Globus pallidus (tissue), 1 donor: ENCODE data around the gene VMAC.

Experiments
- DNase-seq: peaks from one replicate; pipeline ENCODE4 v3.0.0-alpha.2; 2015; ENCODE audit warnings: low spot score

Gene VMAC

GRCh38 chr19:5929179-5929578, 24.5 kb downstream of the VMAC start:
- DNase-seq, result no peak

GRCh38 chr19:5929625-5930024, 25.0 kb downstream of the VMAC start:
- no peak for DNase-seq

- DNase-seq, result no peak
Observed at GRCh38 chr19:5931251-5931650, 26.6 kb downstream of the VMAC start.

GRCh38 chr19:5932146-5932545, 27.5 kb downstream of the VMAC start:
- DNase-seq, result no peak

GRCh38 chr19:5932609-5933262, 28.1 kb downstream of the VMAC start:
- no peak for DNase-seq

GRCh38 chr19:5933391-5934068, 28.9 kb downstream of the VMAC start:
- no peak for DNase-seq

- no peak for DNase-seq
Observed at GRCh38 chr19:5934069-5934401, 29.4 kb downstream of the VMAC start.

- DNase-seq, result no peak
Observed at GRCh38 chr19:5934774-5935472, 30.3 kb downstream of the VMAC start.

GRCh38 chr19:5935473-5936291, 31.0 kb downstream of the VMAC start:
- no peak for DNase-seq

- DNase-seq, result no peak
Observed at GRCh38 chr19:5936292-5936592, 31.6 kb downstream of the VMAC start.

GRCh38 chr19:5937550-5937949, 32.9 kb downstream of the VMAC start:
- DNase-seq, result no peak

- DNase-seq, result no peak
Observed at GRCh38 chr19:5940260-5941208, 35.9 kb downstream of the VMAC start.

- no peak for DNase-seq
Observed at GRCh38 chr19:5941673-5942072, 37.0 kb downstream of the VMAC start.

- no peak for DNase-seq
Observed at GRCh38 chr19:5943045-5943444, 38.4 kb downstream of the VMAC start.

GRCh38 chr19:5943623-5944022, 39.0 kb downstream of the VMAC start:
- DNase-seq, result no peak

- DNase-seq, result peak; percentile 87
Observed at GRCh38 chr19:5947435-5947834, 42.8 kb downstream of the VMAC start.

GRCh38 chr19:5948752-5949564, 44.3 kb downstream of the VMAC start:
- DNase-seq, result no peak

GRCh38 chr19:5949792-5950305, 45.2 kb downstream of the VMAC start:
- no peak for DNase-seq

- no peak for DNase-seq
Observed at GRCh38 chr19:5950741-5951140, 46.1 kb downstream of the VMAC start.

GRCh38 chr19:5951338-5951861, 46.7 kb downstream of the VMAC start:
- peak; percentile 51 for DNase-seq
